ENCODE data around the gene FOXO4.

The FOXO4 gene

GRCh38 chrX:71144651-71145050 lies 49.0 kb downstream of the FOXO4 start, which contains the start of gene NLGN3:
Gene NLGN3, plus strand, starts transcription at chrX:71144841. Its CDS starts 2,909 bp downstream, at chrX:71147750.
- DNase-seq: peak in 8 of 14 donors; percentile 6 to 48 (median 26)

DNA sequence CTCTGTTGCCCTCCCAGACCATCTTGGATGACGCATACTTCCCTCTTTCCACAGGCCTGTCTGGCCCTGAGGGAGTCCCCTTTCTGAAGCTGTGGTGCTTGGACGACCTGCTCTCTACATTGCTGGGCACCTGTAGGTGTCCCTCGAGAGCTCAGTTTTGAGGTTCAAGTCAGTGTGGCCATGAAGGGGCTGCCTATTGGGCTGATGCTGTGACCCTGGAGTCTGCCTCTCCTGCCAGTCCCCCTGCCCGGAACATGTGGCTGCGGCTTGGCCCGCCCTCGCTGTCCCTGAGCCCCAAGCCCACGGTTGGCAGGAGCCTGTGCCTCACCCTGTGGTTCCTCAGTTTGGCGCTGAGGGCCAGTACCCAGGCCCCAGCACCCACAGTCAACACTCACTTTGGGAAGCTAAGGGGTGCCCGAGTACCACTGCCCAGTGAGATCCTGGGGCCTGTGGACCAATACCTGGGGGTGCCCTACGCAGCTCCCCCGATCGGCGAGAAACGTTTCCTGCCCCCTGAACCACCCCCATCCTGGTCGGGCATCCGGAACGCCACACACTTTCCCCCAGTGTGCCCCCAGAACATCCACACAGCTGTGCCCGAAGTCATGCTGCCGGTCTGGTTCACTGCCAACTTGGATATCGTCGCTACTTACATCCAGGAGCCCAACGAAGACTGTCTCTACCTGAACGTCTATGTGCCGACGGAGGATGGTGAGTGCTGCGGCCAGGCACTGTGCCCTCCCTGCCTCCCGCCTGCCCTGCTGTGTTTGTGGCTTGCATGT lies 52.0 kb downstream of the FOXO4 start:
- DNase-seq: peak in 5 of 14 donors; percentile 2 to 45 (median 17)

- no peak for DNase-seq
Observed at GRCh38 chrX:71148278-71148663, 52.6 kb downstream of the FOXO4 start.

- DNase-seq: no peak
Observed at GRCh38 chrX:71151366-71151765, 55.7 kb downstream of the FOXO4 start.

Data from C1 segment of cervical spinal cord (tissue), 14 donors.